GM18858 (cell line): ENCODE results near the gene MRPL1.
A peak's percentile ranks its signal among the peaks of the same experiment; 100 is the strongest.
"Not testable (repeated sequence)": the region's sequence is repeated elsewhere in the genome, so short reads cannot be mapped to it uniquely, and the experiment has no call there.

Source experiments
- ATAC-seq: cut with Tn5 transposase; IDR thresholded peaks from one replicate; pipeline ENCODE4 v1.9.1; 2021; ENCODE audit not compliant: unreplicated experiment

Gene MRPL1

DNA sequence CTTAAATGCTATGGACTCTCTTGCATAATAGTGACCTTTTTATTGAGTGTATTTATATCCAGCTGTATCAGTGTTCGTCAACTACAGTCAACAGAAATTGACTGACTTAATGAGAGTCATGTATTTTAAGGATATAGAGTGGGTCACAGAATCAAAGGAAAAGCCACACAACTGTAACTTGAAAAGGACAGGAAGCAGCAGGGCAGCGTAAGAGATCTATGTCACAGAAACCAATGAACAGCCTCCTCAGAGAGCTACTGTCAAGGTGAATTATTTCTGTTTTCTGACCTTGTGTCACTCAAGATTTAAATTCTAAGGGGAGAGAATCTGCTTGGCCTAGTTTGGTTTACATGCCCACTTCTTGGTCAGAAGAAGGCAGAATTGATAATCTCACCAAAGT lies 100.4 kb downstream of the MRPL1 start:
- ATAC-seq: no peak

DNA sequence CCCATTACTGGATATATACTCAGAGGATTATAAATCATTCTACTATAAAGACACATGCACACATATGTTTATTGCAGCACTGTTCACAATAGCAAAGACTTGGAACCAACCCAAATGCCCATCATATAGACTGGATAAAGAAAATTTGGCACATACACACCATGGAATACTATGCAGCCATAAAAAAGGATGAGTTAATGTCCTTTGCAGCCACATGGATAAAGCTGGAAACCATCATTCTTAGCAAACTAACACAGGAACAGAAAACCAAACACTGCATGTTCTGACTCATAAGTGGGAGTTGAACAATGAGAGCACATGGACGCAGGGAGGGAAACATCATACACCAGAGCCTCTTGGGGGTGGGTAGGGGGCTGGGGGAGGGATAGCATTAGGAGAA lies 111.0 kb downstream of the MRPL1 start:
- not testable (repeated sequence) for ATAC-seq

DNA sequence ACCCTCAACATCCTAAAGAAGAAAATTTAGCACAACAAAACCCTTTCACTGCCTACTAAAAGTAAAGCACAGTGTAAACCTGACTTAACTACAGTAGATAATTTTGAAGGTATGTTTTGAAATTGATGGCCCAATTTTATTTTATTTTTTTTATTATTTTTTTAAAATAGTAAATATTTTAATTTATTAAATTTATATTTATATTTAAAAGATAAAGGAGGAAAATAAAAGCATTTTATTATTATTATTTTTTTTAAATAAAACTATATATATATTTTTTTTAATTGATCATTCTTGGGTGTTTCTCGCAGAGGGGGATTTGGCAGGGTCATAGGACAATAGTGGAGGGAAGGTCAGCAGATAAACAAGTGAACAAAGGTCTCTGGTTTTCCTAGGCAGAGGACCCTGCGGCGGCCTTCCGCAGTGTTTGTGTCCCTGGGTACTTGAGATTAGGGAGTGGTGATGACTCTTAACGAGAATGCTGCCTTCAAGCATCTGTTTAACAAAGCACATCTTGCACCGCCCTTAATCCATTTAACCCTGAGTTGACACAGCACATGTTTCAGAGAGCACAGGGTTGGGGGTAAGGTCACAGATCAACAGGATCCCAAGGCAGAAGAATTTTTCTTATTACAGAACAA lies 120.4 kb downstream of the MRPL1 start:
- not testable (repeated sequence) for ATAC-seq

DNA sequence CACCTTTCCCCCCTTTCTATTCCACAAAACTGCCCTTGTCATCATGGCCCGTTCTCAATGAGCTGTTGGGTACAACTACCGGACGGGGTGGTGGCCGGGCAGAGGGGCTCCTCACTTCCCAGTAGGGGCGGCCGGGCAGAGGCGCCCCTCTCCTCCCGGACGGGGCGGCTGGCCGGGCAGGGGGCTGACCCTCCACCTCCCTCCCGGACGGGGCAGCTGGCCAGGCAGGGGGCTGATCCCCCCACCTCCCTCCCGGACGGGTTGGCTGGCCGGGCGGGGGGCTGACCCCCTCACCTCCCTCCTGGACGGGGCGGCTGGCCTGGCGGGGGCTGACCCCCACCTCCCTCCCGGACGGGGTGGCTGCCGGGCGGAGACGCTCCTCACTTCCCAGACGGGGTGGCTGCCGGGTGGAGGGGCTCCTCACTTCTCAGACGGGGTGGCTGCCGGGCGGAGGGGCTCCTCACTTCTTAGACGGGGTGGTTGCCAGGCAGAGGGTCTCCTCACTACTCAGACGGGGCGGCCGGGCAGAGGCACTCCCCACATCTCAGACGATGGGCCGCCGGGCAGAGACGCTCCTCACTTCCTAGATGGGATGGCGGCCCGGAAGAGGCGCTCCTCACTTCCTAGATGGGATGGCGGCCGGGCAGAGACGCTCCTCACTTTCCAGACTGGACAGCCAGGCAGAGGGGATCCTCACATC lies 121.1 kb downstream of the MRPL1 start:
- ATAC-seq: not testable (repeated sequence)

DNA sequence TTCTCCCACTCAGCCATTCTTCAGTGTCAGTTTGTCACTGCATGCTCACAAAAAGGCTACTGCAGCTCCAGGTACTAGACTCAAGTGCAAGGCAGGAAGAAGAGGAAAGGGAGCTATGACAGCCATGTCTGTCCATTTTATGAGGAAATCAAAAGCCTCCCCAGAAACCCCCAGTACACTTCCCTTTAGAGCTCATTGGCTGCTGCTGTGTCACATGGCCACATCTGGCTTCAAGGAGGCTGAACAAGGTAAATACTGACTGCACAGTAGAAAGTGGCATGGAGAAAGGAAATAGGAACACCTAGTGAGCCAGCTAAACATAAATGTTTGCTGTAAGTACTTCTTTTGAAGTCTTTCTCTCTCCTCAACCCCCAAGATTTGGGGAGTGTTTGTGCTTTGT lies 127.3 kb downstream of the MRPL1 start:
- no peak for ATAC-seq

DNA sequence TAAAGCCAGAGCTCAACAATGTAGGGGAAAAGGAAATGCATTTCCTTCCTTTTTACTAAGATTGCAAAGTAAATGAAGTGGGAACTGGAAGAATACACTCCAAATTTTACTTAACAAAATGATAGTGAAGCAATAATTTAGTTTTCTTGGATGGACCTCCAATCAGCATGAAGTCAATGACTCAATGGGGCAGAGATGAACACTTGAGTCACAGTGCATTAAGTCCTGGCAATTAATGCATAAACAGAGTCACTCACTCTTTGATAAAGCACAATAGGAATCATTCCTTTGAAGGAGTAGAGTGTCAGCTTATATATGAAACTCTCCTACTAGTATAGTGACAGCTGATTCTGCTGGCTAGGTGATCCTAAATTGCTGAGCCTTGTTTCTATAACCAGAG lies 127.8 kb downstream of the MRPL1 start:
- no peak for ATAC-seq

DNA sequence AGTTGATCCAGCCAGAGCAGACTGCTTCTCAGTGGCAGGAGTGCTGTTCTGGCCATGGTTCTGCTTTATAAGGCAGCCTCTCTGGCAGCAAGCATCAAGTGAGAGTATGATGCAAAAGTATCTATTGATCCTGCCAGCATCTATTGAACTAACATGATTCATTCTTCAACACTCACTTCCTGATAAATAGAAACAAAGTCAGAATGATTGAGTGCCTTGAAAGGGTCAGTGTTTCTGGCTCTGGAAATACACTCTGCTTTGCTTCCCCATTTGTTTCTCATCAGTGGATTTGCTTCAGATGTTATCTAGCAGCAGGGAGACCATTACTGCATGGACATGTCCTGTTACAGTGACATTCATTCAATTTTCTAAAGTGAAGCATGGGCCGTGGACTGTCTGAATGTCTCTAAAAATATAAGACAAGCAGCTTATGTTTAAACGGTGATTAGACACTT lies 128.3 kb downstream of the MRPL1 start:
- no peak for ATAC-seq

DNA sequence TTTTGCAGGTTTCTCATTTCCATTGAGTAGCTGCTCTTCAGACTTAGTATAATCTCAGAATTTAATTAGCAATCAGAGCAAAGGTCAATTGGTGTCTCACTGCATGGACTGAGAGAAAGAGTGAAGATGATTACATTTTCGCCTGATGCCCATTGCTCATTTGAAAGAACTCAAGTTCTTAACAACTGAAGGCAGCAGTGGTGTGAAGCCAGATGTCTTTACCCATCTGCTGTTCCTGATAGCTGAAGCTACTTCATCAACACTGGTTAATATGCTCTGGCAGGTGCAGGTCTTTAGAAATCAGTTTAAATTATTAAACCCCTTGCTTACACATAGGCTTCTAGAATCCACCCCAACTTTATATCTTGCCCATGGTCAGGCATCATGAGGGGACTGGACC lies 130.0 kb downstream of the MRPL1 start:
- ATAC-seq: no peak

DNA sequence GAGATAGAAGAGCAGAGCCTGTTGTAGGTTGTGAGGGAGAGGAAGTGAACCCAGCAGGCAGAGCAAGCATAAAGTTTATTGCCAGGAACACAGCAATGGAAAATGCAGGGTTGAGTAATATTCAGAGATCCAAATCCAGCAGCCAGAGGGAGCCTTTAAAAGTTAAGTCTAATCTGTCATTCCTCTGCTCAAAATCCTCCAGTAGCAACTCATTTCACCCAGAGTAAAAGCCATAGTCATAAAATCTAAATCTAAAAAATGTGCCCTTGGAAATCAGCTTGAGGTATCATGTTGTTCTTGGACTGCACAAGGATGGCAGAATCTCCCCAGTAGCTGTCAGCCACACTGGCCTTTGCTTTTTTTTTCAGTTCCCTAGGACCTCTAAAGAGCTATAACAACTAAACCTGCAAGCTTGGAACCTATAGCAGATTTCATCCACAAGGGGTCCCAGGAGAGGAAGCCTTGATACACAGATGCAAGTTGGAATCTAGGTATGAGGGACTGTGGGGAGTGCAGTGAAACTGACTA lies 131.6 kb downstream of the MRPL1 start:
- ATAC-seq: peak; percentile 78

DNA sequence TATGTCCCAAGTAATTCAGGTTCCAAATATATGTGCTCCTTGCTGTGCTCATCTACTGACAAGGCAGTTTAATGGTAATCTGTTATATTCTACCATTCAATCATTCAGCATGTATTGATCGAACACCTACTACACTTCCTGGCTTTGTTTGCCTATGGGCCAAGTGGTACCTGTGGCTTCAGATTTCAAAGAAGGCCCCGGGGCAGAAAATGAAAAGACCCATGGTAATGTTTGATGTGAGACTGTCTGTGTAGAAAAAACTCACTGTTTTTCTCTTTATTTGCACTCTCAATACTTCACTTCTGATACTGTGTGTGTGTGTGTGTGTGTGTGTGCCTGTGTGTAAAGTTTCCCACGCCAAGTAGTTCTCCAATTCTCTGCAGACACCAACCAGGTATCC lies 133.4 kb downstream of the MRPL1 start:
- ATAC-seq: no peak

DNA sequence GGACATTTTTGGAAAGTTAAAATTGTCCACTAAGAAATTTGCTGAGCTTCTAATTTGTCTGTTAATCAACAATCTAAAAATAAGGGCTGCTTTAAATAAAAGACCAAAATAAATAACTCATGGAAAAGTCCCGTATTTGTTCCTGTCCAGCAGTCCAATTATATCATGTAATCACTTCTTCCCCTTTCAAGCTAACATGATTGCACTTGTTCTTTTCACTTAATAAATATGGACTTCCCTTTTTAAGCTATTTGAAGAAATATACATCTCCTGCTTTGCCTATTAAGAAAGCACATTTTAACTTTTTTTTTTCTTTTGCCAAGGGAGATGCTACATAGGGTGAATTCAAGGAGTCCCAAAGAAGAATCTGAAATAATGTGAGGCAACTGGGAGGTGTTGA lies 138.9 kb downstream of the MRPL1 start:
- ATAC-seq: no peak

DNA sequence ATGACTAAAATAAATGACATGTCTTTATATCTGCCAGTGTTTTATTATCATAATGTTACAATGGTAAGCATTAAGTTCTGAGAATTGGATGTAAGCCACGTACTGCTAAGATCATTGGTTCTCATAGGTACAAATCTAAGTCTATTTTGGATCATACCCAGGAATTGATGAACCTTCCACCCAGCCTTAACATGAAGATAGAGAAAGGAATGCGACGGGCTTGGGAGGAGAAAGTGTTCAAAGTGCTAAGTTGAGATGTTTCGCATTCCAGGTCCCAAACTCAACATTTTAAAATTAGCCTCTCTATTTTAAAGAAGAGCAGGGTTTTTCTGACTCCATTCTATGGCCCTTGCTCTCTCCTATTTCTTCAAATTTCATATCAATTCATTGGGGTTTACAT lies 139.6 kb downstream of the MRPL1 start:
- ATAC-seq: no peak
